WI38 (cell line): Measurements from ENCODE around the gene MARK3.
"Not testable (repeated sequence)": the region's sequence is repeated elsewhere in the genome, so short reads cannot be mapped to it uniquely, and the experiment has no call there.

ENCODE experiments used
- H3K4me3 ChIP-seq: 2 replicates; pipeline ENCODE4 v1.5.1; 2011; ENCODE audit warnings: low read depth, mild to moderate bottlenecking, control low read depth, low read length
- CTCF ChIP-seq: IDR thresholded peaks from 2 replicates; pipeline ENCODE4 v1.5.1; 2012; ENCODE audit warnings: low read depth, mild to moderate bottlenecking, control low read depth, low read length

Gene MARK3

DNA sequence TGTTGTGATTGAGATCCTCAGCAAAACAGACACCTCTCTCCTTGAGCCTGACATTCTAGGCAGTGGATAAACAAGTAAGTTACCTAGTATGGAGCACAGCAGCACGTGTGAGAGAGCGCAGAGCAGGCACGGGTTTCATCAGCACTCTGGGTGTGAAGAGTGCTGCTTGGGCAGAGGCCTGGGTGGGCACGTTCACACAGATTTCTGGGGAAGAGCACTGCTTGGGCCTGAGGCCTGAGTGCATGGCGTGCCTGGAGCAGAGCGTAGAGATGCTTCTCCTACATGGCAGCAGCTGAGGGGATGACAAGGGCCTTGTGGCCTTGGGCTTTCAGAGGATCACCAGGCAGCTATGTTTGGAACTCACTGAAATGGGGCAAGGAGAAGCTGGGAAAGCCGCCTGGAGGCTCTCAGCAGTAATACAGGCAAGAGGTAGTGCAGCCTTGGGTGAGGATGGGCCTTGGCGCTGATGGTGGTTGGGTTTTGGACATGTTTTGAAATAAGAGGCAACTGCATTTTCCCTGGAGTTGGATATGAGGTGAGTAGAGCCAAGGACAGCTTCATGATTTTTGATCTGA lies 119.9 kb downstream of the MARK3 start:
- no peak overlapping the region for H3K4me3 ChIP-seq
- no peak for TF ChIP-seq CTCF

GRCh38 chr14:103507751-103508150 lies 122.5 kb downstream of the MARK3 start:
- no peak overlapping the region for H3K4me3 ChIP-seq
- no peak for TF ChIP-seq CTCF

- no peak overlapping the region for H3K4me3 ChIP-seq
Observed at GRCh38 chr14:103508521-103509329, 123.5 kb downstream of the MARK3 start.

GRCh38 chr14:103509864-103510723 lies 124.9 kb downstream of the MARK3 start:
- TF ChIP-seq CTCF = no peak
- H3K4me3 ChIP-seq = no peak overlapping the region

More at GRCh38 chr14:103508521-103509329, 123.5 kb downstream of the MARK3 start:
- no peak for TF ChIP-seq CTCF

GRCh38 chr14:103510724-103511693 lies 125.8 kb downstream of the MARK3 start:
- TF ChIP-seq CTCF = no peak
- H3K4me3 ChIP-seq = no peak overlapping the region

- H3K4me3 ChIP-seq = not testable (repeated sequence)
Observed at GRCh38 chr14:103512180-103512579, 127.0 kb downstream of the MARK3 start.
